PC-9 (cell line): ENCODE data around the gene DOCK3.

Experiments used
- EZH2 ChIP-seq: fragments of 200-600 bp; sonication (generic); IDR thresholded peaks from 2 replicates; pipeline ENCODE4 v1.8.0; 2017; ENCODE audit warnings: antibody characterized with exemption, low read depth
- TF ChIP-seq, protein P1 (sequence below): fragments of 200-600 bp; sonication (generic); conservative IDR thresholded peaks from 2 replicates; pipeline ENCODE4 v1.6.1; 2017; ENCODE audit warnings: mixed run types, antibody characterized with exemption, mild to moderate bottlenecking, moderate library complexity

DNA sequence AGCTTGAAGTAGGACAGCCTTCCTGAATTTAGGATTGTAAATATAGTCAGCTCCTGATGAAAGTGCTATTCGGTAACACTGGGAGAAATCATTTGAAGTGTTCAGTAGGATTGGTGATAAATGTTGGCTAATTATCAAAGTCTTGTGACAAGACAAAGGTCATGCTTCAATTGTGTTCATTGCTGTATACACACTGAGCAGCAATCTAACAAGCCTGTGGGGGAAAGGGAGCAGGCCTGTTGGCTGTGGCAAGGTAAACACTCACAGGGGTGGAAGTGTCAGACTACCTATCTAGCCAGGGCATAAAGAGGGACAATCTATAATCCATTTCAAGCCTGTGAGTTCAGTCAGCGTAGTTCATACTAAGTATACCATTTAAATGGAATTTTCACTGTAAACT lies 599.3 kb downstream of the DOCK3 start:
- TF ChIP-seq, protein P1, sequence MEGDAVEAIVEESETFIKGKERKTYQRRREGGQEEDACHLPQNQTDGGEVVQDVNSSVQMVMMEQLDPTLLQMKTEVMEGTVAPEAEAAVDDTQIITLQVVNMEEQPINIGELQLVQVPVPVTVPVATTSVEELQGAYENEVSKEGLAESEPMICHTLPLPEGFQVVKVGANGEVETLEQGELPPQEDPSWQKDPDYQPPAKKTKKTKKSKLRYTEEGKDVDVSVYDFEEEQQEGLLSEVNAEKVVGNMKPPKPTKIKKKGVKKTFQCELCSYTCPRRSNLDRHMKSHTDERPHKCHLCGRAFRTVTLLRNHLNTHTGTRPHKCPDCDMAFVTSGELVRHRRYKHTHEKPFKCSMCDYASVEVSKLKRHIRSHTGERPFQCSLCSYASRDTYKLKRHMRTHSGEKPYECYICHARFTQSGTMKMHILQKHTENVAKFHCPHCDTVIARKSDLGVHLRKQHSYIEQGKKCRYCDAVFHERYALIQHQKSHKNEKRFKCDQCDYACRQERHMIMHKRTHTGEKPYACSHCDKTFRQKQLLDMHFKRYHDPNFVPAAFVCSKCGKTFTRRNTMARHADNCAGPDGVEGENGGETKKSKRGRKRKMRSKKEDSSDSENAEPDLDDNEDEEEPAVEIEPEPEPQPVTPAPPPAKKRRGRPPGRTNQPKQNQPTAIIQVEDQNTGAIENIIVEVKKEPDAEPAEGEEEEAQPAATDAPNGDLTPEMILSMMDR, result no peak
- TF ChIP-seq EZH2, result no peak
